MM.1S (cell line): ENCODE results near the gene DDX56.

Experiments used
- EZH2phosphoT487 ChIP-seq: fragments of 300-600 bp; sonication (generic); IDR thresholded peaks from 2 replicates; pipeline ENCODE4 v1.6.1; 2018; ENCODE audit warnings: antibody characterized with exemption, low read length
- TF ChIP-seq, protein P1 (sequence below): fragments of 300-600 bp; sonication (generic); IDR thresholded peaks from 2 replicates; pipeline ENCODE4 v1.5.1; 2016; ENCODE audit warnings: antibody characterized with exemption, low read length, mixed read lengths

DNA sequence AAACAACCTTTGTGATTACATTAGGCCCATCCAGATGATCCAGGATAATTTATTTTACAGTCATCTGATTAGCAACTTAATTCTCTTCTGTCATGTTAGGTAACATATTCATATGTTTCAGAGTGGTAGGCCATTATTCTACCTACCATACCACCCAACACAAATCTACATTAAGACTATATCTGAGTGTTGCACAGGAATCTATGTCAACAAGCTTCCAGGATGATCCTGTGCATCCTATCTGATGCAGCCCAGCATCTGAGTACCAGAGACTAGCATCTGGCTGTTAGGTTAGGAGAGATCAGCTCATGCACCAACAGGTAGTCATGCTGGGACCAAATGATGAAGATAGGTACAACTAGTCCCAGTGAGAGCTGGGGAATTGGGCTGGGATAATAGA, 1.3 kb upstream of the DDX56 start:
- TF ChIP-seq, protein P1, sequence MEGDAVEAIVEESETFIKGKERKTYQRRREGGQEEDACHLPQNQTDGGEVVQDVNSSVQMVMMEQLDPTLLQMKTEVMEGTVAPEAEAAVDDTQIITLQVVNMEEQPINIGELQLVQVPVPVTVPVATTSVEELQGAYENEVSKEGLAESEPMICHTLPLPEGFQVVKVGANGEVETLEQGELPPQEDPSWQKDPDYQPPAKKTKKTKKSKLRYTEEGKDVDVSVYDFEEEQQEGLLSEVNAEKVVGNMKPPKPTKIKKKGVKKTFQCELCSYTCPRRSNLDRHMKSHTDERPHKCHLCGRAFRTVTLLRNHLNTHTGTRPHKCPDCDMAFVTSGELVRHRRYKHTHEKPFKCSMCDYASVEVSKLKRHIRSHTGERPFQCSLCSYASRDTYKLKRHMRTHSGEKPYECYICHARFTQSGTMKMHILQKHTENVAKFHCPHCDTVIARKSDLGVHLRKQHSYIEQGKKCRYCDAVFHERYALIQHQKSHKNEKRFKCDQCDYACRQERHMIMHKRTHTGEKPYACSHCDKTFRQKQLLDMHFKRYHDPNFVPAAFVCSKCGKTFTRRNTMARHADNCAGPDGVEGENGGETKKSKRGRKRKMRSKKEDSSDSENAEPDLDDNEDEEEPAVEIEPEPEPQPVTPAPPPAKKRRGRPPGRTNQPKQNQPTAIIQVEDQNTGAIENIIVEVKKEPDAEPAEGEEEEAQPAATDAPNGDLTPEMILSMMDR = no peak
- TF ChIP-seq EZH2phosphoT487 = no peak
